NCI-H2081 treated with DMSO at 0.1 percent for 48 hours (cell line): ENCODE measurements around the gene SPACA7.

ENCODE experiments used
- DNase-seq: peaks from one replicate; lab custom pipeline; 2025; lab: John Stamatoyannopoulos, UW

The SPACA7 gene

DNA sequence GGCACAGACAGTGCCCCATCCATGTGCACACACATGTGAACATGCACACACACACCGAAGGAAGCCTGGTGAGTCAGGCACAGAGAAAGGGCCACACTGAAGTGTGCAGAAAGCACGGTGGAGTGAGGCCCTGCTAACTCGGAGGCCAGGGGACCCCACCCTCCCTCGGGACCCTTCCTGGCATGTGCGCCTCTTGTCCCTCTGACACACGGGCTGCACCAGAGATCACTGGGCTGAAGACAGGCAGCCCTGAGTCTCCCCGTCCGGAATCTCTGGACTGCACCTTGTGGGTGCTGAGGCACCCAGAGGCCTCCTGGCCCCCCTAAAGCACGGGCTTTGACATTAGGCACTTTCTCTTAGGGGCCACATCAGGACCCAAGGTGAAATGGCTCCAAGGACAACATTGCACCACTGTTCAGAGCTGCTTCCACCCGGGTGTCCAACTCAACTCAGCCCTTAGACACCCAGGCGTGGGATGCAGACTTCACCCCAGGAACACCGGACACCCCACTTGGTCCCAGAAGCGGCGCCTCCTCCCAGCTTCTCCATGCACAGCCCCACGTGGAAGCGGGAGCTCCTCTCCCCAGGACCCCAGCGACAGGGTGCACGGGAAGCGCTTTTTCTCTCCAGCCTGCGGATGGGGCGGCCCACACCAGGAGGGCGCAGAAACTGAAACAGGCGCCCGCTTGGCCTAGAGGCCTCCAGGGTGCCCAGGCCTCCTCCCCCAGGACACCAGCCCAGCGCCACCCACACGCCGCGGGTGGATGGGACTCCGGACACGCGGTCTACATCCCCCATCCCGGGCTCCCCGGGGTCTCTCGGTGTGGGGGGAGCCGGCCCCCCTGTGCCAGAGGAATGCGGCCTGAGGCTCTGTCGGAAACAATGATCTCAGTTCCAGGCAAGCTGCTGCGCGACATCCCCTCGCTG is 90.2 kb downstream of the SPACA7 start:
- DNase-seq, result no peak

DNA sequence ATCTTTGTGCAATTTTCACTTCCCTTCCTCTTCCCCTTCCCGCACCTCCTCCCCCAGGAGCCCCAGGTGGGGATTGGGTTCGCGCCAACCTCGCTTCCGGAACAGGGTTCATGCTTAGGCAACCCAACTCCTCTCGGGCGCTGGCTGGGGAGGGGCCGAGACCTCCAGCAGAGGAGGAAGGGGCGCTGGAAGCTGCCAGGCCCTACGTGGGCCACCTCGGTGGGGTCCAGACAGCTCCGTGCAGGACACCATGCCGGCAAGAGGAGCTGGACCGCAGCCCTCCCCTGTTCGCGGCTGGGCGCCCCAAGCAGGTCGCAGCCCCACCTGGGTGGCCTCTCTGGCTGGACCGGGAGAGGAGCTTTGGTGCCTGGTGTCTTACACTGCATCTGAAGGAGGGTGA is 91.1 kb downstream of the SPACA7 start:
- DNase-seq, result no peak

DNA sequence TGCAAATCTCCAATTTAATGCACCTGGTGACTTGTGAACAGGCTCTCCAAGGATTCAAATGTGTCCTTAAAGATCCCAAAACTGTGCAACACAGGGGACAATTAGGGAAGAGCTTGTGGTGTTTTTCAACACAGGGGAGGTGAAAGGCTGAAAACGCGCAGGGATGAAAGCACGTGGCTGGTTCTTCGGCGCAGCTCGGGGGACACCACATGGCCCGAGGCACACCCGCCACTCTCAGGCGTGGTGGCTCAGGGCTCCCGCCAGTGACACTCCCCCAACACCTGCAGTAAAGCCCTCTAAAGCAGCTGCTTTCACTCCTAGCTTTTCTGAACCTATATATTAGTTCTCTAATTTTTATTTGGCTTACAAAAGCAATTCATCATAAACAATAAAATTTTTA is 91.9 kb downstream of the SPACA7 start:
- no peak for DNase-seq

DNA sequence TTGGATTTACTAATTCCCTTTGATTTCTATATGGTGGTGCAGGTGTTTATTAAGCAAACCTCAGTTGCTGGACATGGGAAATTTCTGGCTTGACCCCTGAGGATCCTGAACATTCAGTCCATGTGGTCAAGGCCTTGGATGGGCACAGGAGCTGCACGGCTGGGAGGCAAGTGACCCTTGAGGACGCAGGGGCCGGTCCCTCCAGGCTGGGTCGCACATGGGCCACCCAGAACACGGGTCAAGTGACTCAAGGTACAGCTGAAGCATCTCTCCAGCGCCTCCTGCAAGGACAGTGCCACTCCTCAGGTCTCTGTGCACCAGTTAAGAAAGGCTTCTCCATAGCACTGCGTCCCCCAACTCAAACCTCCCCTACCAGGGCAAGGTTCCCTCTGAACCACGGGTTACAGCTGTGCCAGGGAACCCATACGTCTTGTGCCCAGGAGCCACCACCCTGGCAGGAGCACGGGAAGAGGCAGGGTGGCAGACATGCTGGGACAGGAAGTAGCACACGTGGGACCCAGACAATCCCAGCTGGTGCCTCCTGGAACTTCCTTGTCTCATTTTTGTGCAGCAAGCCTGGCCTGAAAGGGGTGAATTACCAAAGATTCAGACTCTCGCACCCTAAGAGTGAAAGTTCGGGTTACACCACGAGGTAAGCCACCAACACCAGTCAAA is 93.1 kb downstream of the SPACA7 start:
- no peak for DNase-seq

DNA sequence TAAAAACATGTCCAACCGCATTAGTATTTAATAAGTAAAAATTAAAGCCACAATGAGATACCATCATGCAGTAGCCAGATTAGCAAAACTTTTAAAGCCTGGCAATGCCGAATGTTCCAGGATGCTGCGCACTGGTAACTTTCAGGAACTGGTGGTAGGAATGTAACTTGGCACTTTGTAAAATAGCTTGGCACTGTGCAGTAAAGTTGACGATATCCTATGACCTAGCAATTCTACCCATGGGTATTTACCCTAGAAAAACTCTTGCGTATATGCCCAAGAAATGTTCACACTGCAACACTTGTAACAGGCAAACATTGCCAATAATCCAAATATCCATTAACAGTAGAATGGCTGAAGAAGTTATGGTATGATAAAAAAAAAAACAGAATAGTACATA is 97.7 kb downstream of the SPACA7 start:
- no peak for DNase-seq

DNA sequence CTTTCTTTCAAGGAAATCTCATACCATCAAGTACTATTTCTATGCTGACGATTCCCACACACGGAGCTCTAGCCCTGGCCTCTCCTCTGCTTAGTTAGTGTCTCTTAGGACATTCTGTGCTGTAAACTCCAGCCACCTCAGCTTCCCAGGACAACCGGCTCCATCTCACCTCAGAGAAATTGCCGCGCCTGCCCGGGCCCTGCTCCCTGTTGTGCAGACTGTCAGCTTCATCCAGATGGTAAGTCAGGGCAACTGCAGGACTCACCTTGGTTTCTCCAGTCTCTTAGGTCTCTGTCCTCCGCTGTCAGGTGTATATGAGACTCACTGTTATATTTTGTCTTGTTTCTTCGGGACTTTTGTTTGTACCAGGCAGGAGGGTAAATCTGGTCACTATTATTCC is 98.7 kb downstream of the SPACA7 start:
- no peak for DNase-seq

DNA sequence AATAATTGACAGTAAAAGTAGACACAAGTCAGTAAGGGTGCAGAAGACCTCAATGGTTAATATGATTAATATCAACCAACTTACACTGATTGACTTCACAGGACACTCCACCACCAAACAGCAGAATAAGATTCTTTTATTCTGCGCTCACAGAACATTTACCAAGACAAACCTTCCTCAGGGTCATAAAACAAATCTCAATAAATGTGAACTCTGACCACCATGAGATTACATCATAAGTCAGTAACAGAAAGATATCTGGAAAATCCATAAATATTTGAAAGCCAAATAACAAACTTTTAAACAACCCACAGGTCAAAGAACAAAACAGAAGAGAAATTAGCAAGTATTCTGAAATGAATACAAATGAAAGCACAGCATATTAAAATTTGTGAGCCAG is 99.7 kb downstream of the SPACA7 start:
- DNase-seq, result no peak

DNA sequence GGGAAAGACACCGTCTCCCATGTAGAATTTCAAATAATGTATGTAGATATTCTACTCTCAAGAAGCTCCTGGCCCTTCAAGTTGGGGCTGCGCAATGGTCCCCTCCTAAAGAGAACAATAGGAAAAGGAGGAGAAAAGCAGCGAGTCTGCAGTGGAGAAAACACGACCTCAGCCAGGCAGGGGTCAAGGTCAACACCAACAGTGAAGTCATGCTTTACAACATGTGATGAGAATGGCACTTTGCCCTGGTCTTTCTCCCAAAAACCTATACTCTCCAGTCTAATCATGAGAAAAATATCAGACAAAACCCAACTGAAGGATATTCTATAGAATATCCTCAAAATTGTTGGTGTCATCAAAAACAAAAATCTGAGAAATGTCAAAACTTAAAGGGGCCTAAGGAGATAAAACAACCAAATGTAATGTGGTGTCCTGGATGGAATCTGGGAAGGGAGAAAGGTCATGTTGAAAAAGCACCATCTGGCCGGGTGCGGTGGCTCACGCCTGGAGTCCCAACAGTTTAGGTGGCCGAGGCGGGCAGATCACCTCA is 101.0 kb downstream of the SPACA7 start:
- no peak for DNase-seq

DNA sequence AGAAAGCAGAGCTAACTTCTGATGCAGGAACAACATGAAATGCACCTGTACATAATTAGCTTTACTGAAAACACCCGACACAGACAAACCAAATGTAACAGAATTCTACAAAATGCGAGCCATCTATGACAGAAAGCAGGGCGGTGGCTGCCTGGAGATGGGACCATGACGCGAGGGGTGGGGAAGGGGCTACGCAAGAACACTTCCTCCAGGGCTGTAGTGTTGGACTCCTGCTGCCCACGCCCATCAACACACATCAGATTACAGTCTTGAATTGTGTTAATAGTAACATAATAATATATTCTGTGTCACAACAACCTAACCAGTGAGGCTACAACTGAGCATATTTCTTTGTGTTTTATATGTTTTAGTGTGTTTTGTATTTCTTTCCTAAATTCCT is 103.2 kb downstream of the SPACA7 start:
- DNase-seq, result no peak

DNA sequence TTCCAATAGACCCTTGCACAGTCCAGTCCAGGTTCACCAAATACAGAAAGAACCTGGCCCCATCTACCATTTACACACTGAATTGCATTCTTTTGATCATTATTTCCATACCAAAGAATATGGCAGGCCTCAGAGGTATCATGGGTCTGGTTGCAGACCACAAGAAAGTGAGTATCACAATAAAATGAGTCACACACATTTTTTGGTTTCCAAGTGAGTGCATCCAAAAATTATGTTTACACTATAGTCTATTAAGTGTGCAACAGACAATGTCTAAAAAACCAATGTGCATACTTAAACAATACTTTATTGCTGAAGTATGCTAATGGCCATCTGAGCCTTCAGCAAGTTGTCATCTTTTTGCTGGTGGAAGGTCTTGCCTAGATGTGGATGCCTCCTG is 105.3 kb downstream of the SPACA7 start:
- DNase-seq, result no peak

DNA sequence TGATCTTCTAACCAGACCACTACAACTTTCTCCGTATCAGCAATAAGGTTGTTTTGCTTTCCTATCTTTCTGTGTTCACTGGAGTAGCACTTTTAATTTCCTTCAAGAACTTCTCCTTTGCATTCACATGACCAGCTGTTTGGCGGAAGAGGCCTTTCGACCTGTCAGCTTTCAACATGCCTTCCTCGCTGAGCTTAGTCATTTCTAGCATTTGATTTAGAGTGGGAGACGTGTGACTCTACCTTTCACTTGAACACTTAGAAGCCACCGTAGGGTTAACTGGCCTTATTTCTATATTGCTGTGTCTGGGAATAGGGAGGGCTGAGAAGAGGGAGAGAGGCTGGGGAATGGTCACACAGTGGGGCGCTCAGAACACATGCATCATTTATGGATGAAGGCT is 107.1 kb downstream of the SPACA7 start:
- DNase-seq, result no peak
